ENCODE results near the gene LINGO4.
"Not testable (repeated sequence)": the region's sequence is repeated elsewhere in the genome, so short reads cannot be mapped to it uniquely, and the experiment has no call there.

Gene LINGO4

DNA sequence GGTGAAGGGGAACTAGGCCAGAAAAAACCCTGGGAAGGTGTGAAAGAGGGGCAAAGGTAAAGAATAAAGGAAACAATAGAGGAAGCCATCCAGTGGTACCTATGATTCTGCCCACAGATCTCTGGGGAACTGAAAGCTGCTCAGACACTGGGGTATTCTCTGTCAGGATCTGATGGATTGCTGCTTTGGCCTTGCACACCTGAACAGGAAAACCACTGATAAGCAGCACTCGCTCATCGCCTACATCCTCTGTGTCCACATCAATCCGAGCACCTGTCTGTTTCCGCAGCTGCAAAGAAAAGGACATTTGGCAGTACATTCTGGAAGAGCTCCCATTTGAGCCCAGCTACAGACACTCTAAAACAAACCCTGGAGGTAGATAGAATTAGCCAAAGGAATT is 25.4 kb downstream of the LINGO4 start:
- no peak for DNase-seq

DNA sequence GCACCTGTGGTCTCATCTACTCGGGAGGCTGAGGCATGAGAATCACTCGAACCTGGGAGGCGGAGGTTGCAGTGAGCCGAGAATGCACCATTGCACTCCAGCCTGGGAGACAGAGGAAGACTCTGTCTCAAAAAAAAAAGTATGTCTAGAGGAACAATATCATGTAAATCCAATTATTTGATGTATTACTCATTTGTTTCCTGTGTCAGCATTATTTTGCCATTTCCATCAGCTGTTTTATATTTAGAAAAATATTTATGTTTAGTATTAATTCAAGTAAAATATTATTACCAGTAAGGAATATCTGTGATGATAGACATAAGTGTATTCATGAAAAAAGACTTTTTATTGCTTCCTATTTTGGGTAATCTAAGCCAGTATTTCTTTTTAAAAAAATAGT is 27.9 kb downstream of the LINGO4 start:
- no peak for DNase-seq

DNA sequence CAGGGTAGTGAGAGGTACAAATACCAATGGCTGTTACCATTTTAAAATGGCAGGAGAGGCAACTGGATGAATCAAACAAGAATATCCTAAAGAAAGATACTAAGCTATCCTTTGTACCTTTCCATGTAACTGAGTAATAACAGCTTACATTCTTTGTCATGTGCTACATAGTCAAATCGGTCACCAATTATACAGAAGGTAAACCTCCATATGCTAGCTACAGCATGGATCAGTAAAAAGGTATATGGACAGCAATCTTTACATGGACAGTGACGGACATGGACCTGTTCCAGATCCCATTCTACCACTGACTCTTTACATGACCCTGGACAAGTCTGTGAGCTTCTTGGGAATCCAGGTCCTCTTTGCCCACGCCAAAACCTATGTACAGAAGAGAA is 28.6 kb downstream of the LINGO4 start:
- DNase-seq = no peak

DNA sequence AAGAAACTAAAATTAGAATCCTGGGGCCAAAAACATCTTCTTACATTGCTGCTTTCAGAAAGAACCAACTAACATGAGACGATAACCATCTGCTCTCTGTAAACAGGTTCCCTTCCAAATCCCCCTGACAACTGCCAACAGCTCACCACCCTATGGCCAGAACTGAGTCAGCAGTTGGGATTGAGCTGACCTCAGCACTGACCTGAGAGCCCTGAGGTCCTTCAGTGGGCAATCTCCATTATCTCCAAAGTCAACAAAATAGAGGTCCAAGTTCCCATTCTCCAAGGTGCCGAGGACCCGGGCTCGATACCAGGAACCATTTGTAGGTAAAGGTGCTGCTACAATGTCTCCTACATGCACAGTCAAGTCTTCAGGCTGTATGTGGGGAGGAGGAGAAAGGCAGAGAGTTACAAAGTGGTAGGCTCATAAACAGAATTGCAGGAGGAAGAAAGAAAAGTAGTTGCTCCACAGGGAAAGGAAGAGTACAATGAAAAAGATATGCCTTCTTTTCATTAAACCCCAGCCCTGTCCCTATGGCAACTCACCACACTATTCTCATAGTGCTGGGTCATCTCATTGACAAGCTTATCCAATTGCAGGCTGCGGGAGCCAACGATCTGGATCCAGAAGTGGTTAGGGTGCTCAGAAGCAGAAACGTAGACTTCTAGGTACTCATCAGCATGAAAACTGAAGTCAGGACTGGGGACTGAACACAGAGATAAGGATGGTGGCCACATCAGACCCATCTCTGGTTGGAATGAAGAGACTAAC is 29.1 kb downstream of the LINGO4 start:
- no peak for DNase-seq

DNA sequence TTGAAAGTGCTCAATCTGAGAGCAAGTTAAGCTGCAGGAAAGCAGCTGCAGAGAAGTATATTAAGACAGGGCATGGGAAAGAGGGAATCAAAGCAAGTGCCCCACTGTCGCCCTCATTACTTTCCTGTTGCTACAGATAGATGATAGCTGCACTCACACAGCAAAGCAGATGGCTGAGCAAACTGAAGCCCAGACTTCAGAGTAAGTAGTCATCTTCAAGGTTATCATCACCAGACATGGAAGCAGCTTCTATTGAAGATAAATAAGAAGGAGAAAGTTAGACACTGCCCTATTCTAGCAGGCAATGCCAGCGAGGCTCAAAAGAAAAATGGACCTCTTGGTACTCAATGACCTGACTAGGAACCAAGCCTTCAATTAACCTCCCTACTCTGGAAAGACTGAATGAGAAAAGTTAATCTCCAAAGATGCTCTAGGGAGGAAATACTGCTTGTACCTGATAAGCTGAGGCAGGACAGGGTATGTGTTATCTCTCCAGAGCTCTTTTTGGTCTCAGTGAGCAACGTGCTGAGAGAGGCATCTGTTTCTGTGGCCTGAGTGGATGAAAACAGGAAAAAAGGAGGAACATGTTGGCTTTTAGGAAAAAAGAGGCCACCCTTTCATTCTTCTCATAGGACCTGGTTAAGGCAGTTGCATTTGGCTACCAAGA is 30.8 kb downstream of the LINGO4 start:
- no peak for DNase-seq

DNA sequence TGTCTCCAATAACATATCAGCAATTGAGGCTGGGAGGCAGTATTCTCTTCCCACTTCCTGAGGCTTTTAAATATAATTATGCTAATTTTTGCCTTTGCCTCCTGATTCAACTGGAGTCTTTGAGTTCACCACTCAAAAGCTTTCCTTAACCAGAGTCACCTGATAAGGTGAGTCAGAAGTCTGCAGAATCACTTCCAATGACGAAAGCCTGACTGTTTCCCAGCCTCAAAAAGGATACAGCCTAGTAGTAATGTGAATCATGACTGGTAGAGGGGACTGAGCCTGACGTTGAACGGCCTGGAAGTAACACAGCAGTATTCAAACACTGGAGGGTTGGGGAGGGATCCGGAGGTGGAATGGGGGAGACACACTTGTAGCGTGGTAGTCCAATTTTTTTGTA is 31.5 kb downstream of the LINGO4 start:
- DNase-seq = no peak

DNA sequence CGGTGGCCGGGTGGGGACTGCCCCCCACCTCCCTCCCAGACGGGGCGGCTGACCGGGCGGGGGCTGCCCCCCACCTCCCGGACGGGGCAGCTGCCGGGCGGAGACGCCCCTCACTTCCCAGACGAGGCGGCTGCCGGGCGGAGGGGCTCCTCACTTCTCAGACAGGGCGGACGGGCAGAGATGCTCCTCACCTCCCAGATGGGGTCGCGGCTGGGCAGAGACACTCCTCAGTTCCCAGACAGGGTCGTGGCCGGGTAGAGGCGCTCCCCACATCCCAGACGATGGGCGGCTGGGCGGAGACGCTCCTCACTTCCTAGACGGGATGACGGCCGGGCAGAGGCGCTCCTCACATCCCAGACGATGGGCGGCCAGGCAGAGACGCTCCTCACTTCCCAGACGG is 35.9 kb downstream of the LINGO4 start:
- DNase-seq = not testable (repeated sequence)

DNA sequence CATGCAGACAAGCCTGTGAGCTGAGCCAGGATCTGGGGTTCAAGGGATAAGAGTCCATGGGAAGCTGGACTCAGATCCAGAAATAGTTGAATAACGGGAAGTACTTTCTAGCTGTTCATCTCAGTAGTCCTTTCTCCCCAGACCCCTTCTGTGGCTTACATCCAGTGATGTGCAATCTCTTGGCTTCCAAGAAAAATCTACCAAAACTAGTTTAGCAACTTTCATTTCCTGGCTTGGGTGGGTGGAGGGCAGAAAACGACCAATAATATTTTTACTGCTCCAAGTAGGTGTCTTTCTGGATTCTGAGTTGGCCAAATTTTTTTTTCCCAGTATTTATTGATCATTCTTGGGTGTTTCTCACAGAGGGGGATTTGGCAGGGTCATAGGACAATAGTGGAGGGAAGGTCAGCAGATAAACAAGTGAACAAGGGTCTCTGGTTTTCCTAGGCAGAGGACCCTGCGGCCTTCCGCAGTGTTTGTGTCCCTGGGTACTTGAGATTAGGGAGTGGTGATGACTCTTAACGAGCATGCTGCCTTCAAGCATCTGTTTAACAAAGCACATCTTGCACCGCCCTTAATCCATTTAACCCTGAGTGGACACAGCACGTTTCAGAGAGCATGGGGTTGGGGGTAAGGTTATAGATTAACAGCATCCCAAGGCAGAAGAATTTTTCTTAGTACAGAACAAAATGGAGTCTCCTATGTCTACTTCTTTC is 36.7 kb downstream of the LINGO4 start:
- DNase-seq = not testable (repeated sequence)

DNA sequence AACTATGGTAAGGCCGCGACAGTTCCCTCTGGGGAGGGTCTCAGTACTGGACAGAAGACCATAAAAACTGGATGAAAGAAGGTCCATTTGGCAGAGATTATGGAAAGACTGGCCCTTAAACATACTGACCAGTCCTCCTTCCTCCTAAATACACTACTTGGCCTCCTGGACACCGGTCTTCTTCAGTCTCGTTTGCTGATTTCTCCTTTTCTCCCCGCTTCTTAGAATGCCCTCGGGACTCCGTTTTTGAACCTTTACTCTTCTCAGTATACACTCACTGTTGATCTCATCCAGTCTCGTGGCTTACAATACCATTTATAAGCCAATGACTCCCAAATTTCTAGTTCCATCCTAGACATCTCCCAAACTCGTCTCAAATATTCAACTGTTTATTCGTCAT is 41.2 kb downstream of the LINGO4 start:
- no peak for DNase-seq

DNA sequence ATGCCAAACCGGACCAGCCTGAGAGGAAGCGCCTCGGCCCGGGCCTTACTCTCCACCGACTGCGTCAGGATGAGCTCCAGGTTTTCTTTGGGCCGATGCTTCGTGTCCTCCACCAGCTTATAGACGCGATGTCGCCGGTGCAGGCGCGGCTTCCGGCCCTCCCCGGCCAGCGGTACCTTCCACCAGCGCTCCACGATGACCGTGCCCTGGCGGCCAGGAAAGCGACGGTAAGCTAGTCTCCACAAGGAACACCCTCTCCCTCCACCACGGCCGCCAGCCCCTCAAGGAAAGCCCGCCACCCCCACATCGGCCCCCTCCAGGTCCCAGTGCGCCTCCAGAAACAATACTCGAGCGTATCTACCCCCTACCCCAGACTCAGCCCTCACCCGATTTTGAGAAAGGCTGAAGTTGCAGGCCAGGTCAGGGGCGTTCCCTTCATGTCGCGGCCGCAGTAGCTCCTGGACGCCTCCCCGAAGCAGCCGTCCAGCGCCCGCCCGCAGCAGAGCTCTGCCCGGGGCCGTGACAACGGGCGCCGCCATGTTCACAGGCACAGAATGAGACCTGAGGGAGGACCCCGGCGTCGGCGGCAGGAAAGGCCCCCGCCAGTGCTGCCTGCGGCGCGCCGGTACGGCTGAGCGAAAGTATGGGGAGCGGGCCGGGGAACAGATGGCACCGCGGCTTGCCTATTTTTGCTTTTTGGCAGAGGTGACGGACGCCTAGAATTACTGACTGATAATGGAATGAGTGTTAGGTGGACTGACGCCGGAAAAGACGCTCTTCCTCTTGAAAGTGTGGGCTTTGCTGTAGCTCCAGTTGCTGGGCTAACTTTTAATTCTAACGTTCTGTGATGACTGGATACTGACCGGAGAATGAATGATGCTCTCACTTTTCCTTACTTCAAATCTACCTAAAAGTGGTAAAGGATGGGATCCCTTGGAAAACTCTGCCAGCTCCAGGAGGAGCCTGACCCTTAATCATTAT is 42.0 kb downstream of the LINGO4 start, which contains the start of gene MRPL9:
MRPL9 (minus strand) TSS at position 556 of the 981 bp plus-strand sequence; CDS start at position 539, 17 bp downstream.
- peak; percentile 79 for DNase-seq

DNA sequence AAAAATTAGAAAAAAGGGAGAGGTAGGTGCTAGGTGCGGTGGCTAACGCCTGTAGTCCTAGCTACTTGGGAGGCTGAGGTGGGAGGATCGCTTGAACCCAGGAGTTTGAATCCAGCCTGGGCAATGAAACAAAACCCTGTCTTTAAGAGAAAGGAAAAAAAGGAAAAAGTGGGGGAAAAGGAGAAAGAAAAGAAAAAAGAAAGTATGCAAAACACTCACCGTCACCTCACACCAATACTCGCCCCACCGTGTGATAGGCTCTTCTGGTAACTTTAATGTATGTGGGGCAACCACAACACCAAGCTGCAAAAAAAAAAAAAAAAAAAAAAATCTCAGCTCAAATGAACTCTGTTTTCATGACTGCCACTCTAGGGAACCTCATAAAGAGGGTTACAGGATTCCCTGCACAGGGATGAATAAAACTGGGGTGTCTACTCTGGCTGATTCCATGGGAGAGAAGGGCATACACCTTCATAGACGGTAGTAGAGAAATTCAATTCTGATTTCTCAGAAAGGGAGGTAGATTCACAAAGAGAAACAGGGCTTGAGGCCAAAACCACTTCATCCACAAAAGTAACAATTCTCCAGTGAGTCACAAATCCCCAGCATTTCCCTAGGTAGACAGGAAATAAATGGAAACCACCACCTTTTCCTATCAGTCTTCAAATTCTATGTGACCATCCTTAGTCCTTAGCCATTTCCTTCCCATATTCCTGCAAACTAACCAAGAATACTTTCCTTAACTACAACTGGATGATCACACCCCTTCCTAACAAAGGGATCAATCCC is 44.4 kb downstream of the LINGO4 start:
- no peak for DNase-seq

DNA sequence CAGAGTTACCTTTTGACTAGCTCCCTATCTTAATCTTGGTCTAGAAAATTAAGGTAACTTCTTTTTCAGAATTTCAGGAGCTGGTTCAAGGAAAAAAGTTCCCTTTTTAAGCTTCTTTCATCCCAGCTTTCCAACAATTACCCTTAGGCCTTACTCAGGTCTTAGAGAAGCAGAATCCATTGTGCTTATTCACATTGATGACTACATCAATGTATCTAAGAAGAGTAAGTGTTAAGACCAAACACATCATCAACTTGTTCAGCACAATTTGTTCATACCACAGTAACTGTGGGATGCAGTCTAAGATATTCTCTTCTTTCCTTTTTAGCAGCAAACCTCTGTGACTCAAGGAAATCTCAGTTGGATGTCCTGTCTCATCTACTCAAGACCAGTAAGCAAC is 46.0 kb downstream of the LINGO4 start:
- DNase-seq = no peak

DNA sequence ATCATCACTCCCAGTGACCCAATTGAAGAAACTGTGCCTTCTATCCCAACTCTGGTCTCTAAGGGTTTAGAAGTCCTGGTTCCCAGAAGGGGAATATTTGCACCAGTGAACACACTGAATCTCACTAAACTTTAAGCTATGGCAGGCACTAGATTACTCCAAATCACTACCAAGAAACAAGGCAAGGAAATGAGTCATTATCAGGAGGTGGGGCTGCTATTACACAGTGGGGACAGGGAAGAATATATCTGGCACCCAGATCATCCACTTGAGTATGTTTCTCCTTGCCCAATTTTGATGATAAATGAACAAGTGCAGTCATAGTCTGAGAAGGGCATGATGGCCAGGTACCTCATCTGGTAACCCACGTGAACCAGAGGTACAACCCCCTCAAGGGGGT is 48.9 kb downstream of the LINGO4 start:
- DNase-seq = no peak

All from activated T-cell treated with anti-CD3 and anti-CD28 coated beads for 4 hours (primary cell).